GM06990 (cell line): ENCODE data around the gene ZNF670.

Source experiments
- DNase-seq: peaks from one replicate; pipeline ENCODE4 v3.0.0-alpha.2; 2011; ENCODE audit not compliant: insufficient read length; ENCODE audit errors: extremely low read depth
- H3K27me3 ChIP-seq: replicated peaks from 2 replicates; pipeline ENCODE4 v1.6.0; 2011; ENCODE audit warnings: low read length; ENCODE audit not compliant: control insufficient read depth, insufficient read depth
- H3K36me3 ChIP-seq: 2 replicates; pipeline ENCODE4 v1.5.1; 2011; ENCODE audit warnings: low read length; ENCODE audit not compliant: control insufficient read depth, insufficient read depth
- H3K4me3 ChIP-seq: replicated peaks from 2 replicates; pipeline ENCODE4 v1.5.1; 2011; ENCODE audit warnings: low read depth, mild to moderate bottlenecking, control low read depth, low read length
- CTCF ChIP-seq: IDR thresholded peaks from 2 replicates; pipeline ENCODE4 v1.5.1; 2011; ENCODE audit warnings: low read length, control low read depth, mild to moderate bottlenecking, inconsistent platforms; ENCODE audit not compliant: insufficient read depth, poor library complexity, severe bottlenecking

The ZNF670 gene

GRCh38 chr1:247118946-247119446 is 40.4 kb upstream of the ZNF670 start:
- DNase-seq = peak; percentile 38
- Histone ChIP-seq H3K27me3 (no peaks in the 10 kb centered on the region), H3K4me3 (no peak overlapping the region), H3K36me3 (no peaks in the 10 kb centered on the region)
- TF ChIP-seq CTCF = peak; percentile 10

GRCh38 chr1:247115545-247115944 is 36.9 kb upstream of the ZNF670 start:
- no peaks in the 10 kb centered on the region for H3K27me3 ChIP-seq
- no peak overlapping the region for H3K4me3 ChIP-seq
- DNase-seq = no peak
- TF ChIP-seq CTCF = no peak
- H3K36me3 ChIP-seq = no peaks in the 10 kb centered on the region

- Histone ChIP-seq H3K36me3 (no peaks in the 10 kb centered on the region), H3K4me3 (no peak overlapping the region), H3K27me3 (no peaks in the 10 kb centered on the region)
- no peak for TF ChIP-seq CTCF
- no peak for DNase-seq
Observed at GRCh38 chr1:247115141-247115510, 36.5 kb upstream of the ZNF670 start.

- DNase-seq = no peak
- Histone ChIP-seq H3K27me3 (no peaks in the 10 kb centered on the region), H3K36me3 (no peaks in the 10 kb centered on the region), H3K4me3 (no peak overlapping the region)
- no peak for TF ChIP-seq CTCF
Observed at GRCh38 chr1:247114351-247115140, 35.9 kb upstream of the ZNF670 start.

GRCh38 chr1:247113733-247114271 is 35.2 kb upstream of the ZNF670 start:
- Histone ChIP-seq H3K4me3 (no peak overlapping the region), H3K36me3 (no peaks in the 10 kb centered on the region), H3K27me3 (no peaks in the 10 kb centered on the region)
- TF ChIP-seq CTCF = no peak
- DNase-seq = no peak
